NCI-H1092 (cell line): ENCODE data around the gene COX8A.
A peak's percentile ranks its signal among the peaks of the same experiment; 100 is the strongest.
"Not testable (repeated sequence)": the region's sequence is repeated elsewhere in the genome, so short reads cannot be mapped to it uniquely, and the experiment has no call there.

Experiments used
- DNase-seq: peaks from one replicate; lab custom pipeline; 2025; lab: John Stamatoyannopoulos, UW

Gene COX8A

GRCh38 chr11:63970902-63971301 lies 3.5 kb upstream of the COX8A start:
- DNase-seq = no peak

DNA sequence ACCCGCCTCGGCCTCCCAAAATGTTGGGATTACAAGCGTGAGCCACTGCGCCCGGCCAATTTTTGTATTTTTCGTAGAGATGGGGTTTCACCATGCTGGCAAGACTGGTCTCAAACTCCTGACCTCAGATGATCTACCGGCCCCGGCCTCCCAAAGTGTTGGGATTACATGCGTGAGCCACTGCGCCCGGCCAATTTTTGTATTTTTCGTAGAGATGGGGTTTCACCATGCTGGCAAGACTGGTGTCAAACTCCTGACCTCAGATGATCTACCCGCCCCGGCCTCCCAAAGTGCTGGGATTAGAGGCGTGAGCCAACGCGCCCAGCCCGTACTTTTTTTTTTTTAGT lies 535 bp upstream of the COX8A start:
- DNase-seq = not testable (repeated sequence)

DNA sequence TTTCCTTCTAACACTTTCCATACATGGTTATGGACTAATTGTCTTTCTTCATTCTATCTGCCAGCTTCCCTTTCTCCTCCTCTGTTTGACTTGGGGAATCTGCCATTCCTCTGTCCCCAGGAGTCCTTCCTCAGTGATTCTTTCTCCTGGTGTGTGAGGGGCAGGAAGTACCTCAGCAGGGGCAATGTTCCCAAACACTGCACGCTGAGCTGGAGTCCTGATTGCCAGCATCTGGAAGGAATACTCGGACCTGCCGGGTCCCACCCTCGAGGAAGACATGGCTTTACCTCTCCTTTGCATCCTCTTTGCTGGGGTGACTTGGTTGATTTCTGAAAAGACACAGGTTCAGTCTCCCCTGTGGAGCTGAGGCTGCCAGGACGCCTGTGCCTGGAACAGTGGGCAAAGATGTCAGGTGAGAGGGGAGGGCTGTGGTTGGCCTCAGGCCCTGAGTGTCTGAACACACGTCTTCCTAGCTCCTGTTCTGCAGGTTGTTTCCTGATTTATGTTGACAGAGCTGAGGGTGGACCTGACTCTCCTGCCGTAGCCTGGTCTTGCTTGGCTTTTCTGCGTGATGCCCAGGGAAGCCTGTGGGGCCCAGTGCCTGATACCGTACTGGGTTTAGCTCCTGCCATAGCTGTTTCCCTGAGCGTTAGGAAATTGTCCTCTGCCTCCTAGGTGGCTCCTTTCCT lies 4.3 kb downstream of the COX8A start:
- no peak for DNase-seq

- no peak for DNase-seq
These were observed 5.0 kb downstream of the COX8A start for GRCh38 chr11:63979426-63979825.

DNA sequence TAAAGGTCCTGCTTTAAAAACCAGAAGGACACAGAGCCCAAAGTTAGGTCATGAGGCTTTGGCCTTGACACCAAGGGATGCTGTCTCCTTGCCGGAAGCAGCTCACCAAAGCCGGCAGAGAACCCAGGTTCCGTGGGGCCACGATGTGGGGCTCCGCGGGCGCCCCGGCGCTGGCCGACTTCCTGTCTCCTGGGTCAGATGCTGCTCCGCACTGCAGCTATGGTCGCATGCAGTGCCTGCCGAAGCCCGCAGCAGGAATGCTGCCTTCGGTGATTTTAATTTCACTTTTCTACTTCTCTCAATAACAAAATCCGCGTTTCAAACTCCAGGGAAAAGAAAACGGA lies 11.4 kb downstream of the COX8A start:
- no peak for DNase-seq

GRCh38 chr11:63986156-63986931 lies 11.9 kb downstream of the COX8A start, which contains the start of gene OTUB1:
TSS of gene OTUB1 (plus strand) at chr11:63986438. CDS start at chr11:63986457, 19 bp downstream.
- peak; percentile 96 for DNase-seq

DNA sequence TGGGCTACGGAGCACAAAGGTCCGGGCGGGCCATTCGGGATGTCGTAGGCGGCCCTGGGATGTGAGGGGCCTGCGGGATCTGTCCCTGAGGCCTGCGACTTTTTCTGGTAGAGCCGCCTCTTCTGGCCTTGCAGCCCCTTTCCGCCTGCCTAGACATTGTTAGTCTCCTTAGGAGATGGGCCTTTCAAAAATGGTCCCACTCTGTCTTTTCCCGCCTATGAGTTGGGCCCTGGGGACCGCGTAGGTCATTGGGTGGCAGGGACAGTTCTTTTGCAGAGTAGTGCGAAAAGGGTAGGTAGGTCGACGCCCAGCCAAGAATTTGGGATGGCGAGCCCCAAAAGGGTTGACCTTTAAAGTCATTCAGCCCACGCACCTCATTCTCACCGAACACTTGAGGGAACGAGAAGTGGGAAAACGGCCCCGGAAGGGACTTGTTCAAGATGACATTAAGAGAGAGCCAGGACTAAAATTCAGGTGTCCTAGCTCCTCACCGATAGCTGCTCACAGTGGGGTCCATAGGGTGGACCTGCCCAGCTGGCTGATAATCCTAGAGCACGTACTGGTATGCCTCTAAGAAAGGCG lies 12.6 kb downstream of the COX8A start:
- DNase-seq = no peak

DNA sequence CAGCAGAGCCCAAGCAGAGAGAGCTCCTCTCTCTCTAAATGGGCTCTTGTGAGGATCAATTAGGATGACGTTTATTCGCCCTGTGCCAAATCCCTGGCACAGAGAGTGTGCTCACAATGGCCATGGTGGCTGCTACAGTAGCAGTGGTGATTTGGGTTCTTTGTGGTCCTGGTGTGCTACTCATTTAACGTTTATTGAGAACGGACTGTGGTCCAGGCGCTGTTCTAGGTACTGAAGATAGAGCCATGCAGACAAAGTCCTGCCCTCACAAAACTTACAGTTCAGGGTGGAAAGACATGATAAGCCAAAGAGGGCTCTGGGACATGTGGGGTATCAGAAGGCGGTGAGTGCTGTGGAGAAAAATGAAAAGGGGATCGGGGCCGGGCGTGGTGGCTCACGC lies 17.1 kb downstream of the COX8A start:
- DNase-seq = no peak

DNA sequence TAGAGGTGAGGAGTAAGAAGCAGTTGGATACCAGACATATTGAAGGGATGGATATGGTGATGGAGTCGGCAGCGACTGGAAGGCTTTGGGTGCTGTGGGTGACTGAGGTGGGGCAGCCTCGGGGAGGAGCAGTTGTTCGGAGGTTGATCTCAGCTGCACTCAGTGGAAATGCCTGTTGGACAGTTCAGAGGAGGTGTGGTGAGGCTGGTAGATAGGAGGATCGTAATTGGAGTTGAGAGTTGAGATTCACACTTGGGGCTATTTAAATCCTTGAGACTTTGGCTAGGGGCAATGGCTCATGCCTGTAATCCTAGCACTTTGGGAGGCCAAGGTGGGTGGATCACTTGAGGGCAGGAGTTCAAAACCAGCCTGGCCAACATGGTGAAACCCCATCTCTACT lies 18.7 kb downstream of the COX8A start:
- DNase-seq = no peak

DNA sequence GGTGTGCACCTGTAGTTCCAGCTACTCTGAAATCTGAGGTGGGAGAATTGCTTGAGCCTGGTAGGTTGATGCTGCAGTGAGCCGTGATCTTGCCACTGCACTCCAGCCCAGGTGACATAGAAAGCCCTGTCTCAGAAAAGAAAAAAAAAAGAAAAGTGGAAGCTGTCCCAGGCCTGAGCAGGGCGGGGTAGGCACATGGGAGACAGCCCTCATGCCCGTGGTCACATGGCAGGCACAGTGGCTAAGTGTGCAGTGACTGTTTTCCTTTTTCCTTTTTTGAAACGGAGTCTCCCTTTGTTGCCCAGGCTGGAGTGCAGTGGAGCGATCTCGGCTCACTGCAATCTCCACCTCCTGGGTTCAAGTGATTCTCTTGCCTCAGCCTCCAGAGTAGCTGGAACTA lies 19.6 kb downstream of the COX8A start:
- no peak for DNase-seq

GRCh38 chr11:63996512-63996911 lies 22.1 kb downstream of the COX8A start:
- DNase-seq = no peak

- no peak for DNase-seq
These were observed 22.8 kb downstream of the COX8A start for GRCh38 chr11:63997104-63997700.

GRCh38 chr11:63997801-63998337 lies 23.4 kb downstream of the COX8A start:
- DNase-seq = no peak

GRCh38 chr11:63998558-63999348 lies 24.3 kb downstream of the COX8A start:
- DNase-seq = no peak

DNA sequence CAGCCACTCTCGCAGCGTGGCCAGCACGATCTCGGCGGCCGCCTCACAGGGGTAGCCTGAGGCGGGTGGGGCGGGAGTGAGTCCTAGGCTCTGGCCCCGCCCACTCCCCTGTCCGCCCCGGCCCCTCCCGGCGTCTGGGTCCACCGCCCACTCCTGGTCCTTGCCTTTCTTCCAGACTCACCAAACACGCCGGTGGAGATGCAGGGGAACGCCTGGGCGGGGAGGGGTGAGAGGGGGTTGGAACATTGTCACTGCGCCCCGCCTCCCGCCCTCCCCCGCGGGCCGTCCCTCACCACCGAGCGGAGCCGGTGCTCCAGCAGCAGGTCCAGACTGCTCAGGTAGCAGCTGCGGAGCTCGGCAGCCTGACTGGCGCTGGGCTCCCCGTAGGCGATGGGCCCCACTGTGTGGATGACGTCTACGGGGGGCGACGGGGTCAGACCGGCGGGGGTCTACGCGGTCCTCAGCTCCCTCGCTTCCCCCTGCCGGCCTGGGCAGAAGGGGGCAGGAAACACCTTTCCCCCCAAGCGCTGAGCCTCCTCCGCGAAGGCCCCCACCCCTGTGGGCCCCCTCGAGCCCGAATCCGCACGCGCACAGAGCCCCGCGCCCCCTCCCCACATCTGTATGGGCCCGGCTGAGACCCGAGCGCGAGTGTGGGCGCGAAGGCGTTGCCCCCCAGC lies 25.1 kb downstream of the COX8A start:
- DNase-seq = no peak

- DNase-seq = no peak
These were observed 25.8 kb downstream of the COX8A start for GRCh38 chr11:64000026-64000739.

DNA sequence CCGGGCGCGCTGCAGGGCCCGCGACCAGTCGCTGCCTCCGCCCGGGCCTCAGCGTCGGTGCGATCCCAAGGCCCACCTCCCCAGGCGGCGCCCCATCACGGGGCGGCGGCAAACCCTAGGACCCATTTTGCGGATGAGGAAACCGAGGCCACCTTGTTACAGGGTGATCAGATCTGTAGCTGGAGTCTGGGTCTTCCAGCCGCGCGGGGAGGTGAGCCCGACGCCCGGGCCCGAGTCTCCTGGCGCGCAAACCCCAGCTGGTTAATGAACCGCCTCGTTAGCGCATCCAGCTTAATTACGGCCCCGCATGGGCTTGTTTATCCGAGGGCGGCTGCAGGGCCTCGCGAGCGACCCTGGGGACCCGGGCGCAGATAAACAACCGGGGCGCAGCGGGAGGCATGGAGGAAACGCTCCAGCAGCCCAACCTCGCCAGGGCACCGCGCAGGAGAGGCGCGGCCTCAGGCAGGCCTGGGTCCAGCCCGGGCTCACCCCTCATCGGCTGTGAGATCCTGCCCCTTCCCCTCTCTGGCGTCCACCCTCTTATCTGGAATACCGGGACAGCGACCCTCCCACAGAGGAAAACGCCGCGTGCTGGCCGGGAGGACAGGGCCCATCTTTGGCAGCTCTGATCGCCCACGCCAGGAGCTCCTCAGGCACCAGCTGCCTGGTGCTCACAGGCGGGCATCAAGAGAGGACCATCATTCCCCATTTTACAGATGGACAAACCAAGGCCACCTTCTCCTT lies 26.5 kb downstream of the COX8A start:
- DNase-seq = no peak

DNA sequence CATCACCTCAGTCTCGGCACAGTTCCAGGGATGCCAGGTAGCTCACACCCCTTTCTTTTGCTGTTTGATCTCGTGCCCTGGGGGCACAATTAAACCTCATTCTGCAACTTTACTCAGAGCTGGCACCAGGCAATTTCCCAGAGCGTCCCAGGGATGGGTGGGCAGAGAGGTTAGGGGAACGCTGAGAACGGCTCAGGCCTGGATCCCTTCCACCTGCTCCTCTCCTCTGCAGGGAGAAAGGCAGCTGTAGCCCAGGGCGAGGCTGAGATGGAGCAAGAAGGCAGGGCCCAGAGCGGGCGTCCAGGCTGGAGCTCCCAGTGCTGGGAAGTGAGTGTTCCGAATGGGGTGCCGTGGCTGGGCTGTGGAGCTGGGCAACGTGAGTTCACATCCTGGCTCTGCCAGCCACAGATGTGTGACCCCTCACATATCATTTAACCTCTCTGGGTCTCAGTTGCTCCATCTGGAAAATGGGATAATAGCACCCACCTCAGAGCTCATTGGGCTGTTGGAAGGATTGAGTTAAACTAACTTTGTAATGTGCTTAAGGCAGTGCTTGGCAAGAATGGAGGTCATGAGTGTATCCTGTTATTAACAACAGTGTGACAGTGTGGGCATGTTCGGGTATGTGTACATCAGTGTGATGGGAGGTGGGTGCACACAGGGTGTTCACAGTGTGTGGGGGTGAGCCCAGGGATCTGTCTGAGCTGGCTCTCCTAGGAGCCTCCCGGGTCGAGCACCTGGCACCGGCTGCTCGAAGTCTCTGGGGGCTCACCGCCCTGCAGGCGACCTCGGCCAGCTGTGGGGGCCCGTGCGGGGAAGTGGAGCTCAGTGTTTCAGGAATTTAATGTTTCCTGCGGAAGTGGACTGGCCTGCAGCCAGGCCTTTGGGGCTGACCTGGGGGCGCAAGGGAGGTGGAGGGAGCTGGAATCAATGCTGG lies 27.3 kb downstream of the COX8A start:
- peak; percentile 38 for DNase-seq
